Right atrium auricular region (tissue), 2 donors: ENCODE results near the gene MAPK8. TPM values are rescaled to one million over a fixed set of nuclear protein-coding genes. Genes with fewer than 3 reads are reported as not detected.

Source experiments
- DNase-seq: peaks from one replicate; pipeline ENCODE4 v3.0.0-alpha.2; 2019; ENCODE audit warnings: low spot score
- H3K27ac ChIP-seq, 2 donors: fragments of 200-600 bp; sonication (generic); 1 replicate in 1 of 2; 2 replicates in 1 of 2; pipeline ENCODE4 v1.5.1; 2016 to 2019
- H3K27me3 ChIP-seq, 2 donors: fragments of 200-600 bp; sonication (generic); one replicate each; pipeline versions ENCODE4 v1.5.1 to v1.6.0; 2017 to 2019
- H3K36me3 ChIP-seq: fragments of 200-600 bp; sonication (generic); one replicate; pipeline ENCODE4 v1.5.1; 2016
- H3K4me1 ChIP-seq, 2 donors: fragments of 200-600 bp; sonication (generic); one replicate each; pipeline versions ENCODE4 v1.5.1 to v1.6.0; 2017 to 2019
- H3K4me3 ChIP-seq, 2 donors: fragments of 200-600 bp; sonication (generic); 1 replicate in 1 of 2; 2 replicates in 1 of 2; pipeline ENCODE4 v1.5.1; 2017 to 2019; ENCODE audit warnings: mild to moderate bottlenecking in 1 of 2, moderate library complexity in 1 of 2
- H3K9me3 ChIP-seq, 2 donors: fragments of 200-600 bp; sonication (generic); one replicate each; pipeline ENCODE4 v1.5.1; 2019
- CTCF ChIP-seq, 2 donors: fragments of 200-600 bp; sonication (generic); IDR thresholded peaks; one replicate each; pipeline ENCODE4 v1.5.1; 2019; ENCODE audit warnings: antibody characterized with exemption in 2 of 2
- total RNA-seq, 2 donors: library from RNA; depleted of rRNA; stranded (reverse); fragments of >200 nt; gene quantifications; one replicate each; pipeline ENCODE4 v1.1.0, GENCODE V29; 2016

MAPK8 gene
- total RNA-seq, 2 donors from 2014 or later = 22.3 to 26.5 TPM

GRCh38 chr10:48282829-48283228 is 23.6 kb upstream of the MAPK8 start:
- H3K9me3 ChIP-seq = peaks cover 0 to 8% of the 10 kb centered on the region in 2 donors
- no peaks in the 10 kb centered on the region for H3K4me1 ChIP-seq
- no peaks in the 10 kb centered on the region for H3K27me3 ChIP-seq
- H3K4me3 ChIP-seq = no peak overlapping the region
- H3K27ac ChIP-seq = no peak overlapping the region
- no peaks in the 10 kb centered on the region for H3K36me3 ChIP-seq
- no peak for TF ChIP-seq CTCF (IDR thresholded peaks at IDR 0.05)
- no peak for DNase-seq

- no peak for DNase-seq
- Histone ChIP-seq H3K4me1 (no peaks in the 10 kb centered on the region), H3K4me3 (no peak overlapping the region), H3K27me3 (no peaks in the 10 kb centered on the region), H3K36me3 (no peaks in the 10 kb centered on the region), H3K27ac (no peak overlapping the region), H3K9me3 (peaks cover 0 to 8% of the 10 kb centered on the region in 2 donors)
- no peak for TF ChIP-seq CTCF (IDR thresholded peaks at IDR 0.05)
Observed at GRCh38 chr10:48284002-48284546, 22.4 kb upstream of the MAPK8 start.

- TF ChIP-seq CTCF (IDR thresholded peaks at IDR 0.05) = no peak
- H3K4me3 ChIP-seq = no peak overlapping the region
- H3K27ac ChIP-seq = no peak overlapping the region
- H3K4me1 ChIP-seq = peaks cover 0 to under 1% of the 10 kb centered on the region in 2 donors
- peaks cover 0 to 8% of the 10 kb centered on the region in 2 donors for H3K9me3 ChIP-seq
- H3K27me3 ChIP-seq = no peaks in the 10 kb centered on the region
- DNase-seq = no peak
- no peaks in the 10 kb centered on the region for H3K36me3 ChIP-seq
Observed at GRCh38 chr10:48284811-48285210, 21.7 kb upstream of the MAPK8 start.

GRCh38 chr10:48285710-48286109 is 20.8 kb upstream of the MAPK8 start:
- Histone ChIP-seq H3K9me3 (peaks cover 0 to 8% of the 10 kb centered on the region in 2 donors), H3K4me3 (no peak overlapping the region), H3K4me1 (peaks cover 0 to 5% of the 10 kb centered on the region in 2 donors), H3K27ac (no peak overlapping the region), H3K27me3 (no peaks in the 10 kb centered on the region), H3K36me3 (no peaks in the 10 kb centered on the region)
- no peak for DNase-seq
- no peak for TF ChIP-seq CTCF (IDR thresholded peaks at IDR 0.05)

- no peak for TF ChIP-seq CTCF (IDR thresholded peaks at IDR 0.05)
- peaks cover 0 to 5% of the 10 kb centered on the region in 2 donors for H3K4me1 ChIP-seq
- no peak overlapping the region for H3K4me3 ChIP-seq
- H3K9me3 ChIP-seq = peaks cover 0 to 8% of the 10 kb centered on the region in 2 donors
- no peaks in the 10 kb centered on the region for H3K36me3 ChIP-seq
- no peak overlapping the region for H3K27ac ChIP-seq
- DNase-seq = no peak
- no peaks in the 10 kb centered on the region for H3K27me3 ChIP-seq
Observed at GRCh38 chr10:48286356-48286755, 20.1 kb upstream of the MAPK8 start.
